ENCODE measurements around the gene CORO2B. TPM values are rescaled to one million over a fixed set of nuclear protein-coding genes. Genes with fewer than 3 reads are reported as not detected.

CORO2B gene
- total and polyA plus RNA-seq, 2 of the 4 experiments (the other 2 are of a cell fraction) = 9.3 to 39.3 TPM

GRCh38 chr15:68711406-68711805 lies 132.6 kb downstream of the CORO2B start:
- Histone ChIP-seq H3K18ac (ENCODE audit: low read depth, low read length) (no peak overlapping the region), H3K9ac (ENCODE audit: low read depth, low read length) (no peak overlapping the region), H2AK9ac (replicated peaks; ENCODE audit: low read depth, low read length, poor library complexity) (no peak overlapping the region), H2AFZ (replicated peaks; ENCODE audit: low read length, poor library complexity) (no peak overlapping the region), H2BK15ac (ENCODE audit: low read depth, low read length) (no peak overlapping the region), H4K20me1 (ENCODE audit: insufficient read depth, low read length) (no peaks in the 10 kb centered on the region), H4K5ac (ENCODE audit: low read depth, low read length) (no peak overlapping the region), H4K91ac (ENCODE audit: insufficient read depth, low read depth, low read length) (no peak overlapping the region), H3K79me1 (ENCODE audit: low read depth in 1 of 2, low read length in 2 of 2) (no peaks in the 10 kb centered on the region), H3K36me3 (ENCODE audit: control insufficient read depth, insufficient read depth, low read length) (peaks cover 12% of the 10 kb centered on the region), H3K14ac (replicated peaks; ENCODE audit: low read depth, low read length) (no peak overlapping the region), H3K4me3 (ENCODE audit: insufficient read depth, low read depth, low read length) (no peak overlapping the region), H3K4ac (ENCODE audit: low read depth, low read length) (no peak overlapping the region), H3K4me2 (ENCODE audit: low read depth, low read length) (no peak overlapping the region), H2BK120ac (ENCODE audit: low read depth, low read length) (no peak overlapping the region), H4K8ac (ENCODE audit: low read depth in 2 of 2, low read length in 2 of 2) (no peak overlapping the region), H3K9me3 (ENCODE audit: control insufficient read depth, insufficient read depth, low read length) (no peaks in the 10 kb centered on the region), H3K27me3 (ENCODE audit: control insufficient read depth, insufficient read depth, low read length) (no peaks in the 10 kb centered on the region), H2AK5ac (ENCODE audit: low read depth, low read length) (no peak overlapping the region), H3K56ac (ENCODE audit: extremely low read depth, insufficient read depth, low read length) (no peak overlapping the region), H2BK5ac (ENCODE audit: low read depth, low read length, poor library complexity, severe bottlenecking) (no peak overlapping the region), H3K23ac (ENCODE audit: low read depth, low read length) (no peak overlapping the region), H3K27ac (ENCODE audit: insufficient read depth, low read length) (no peak overlapping the region), H3K9me1 (ENCODE audit: insufficient read depth, low read length) (no peaks in the 10 kb centered on the region), H2BK20ac (ENCODE audit: low read depth, low read length) (no peak overlapping the region), H3K4me1 (ENCODE audit: control insufficient read depth, insufficient read depth, low read length) (no peaks in the 10 kb centered on the region)
- in situ Hi-C loops (cut with MboI; ENCODE audit: low sequenced_read_pairs) (no loop called here), intact Hi-C loops (cut with micrococcal nuclease) (no loop called here), dilution Hi-C loops (cut with HindIII; ENCODE audit: low sequenced_read_pairs, unreplicated experiment) (no loop called here)
- no peak for DNase-seq
- no TSS peak for BruUV-seq (replicated peaks)
- ChIA-PET POLR2A (ENCODE audit: unreplicated experiment) (no interaction called here), CTCF (no interaction called here)
- no peak for TF ChIP-seq POLR2A (IDR thresholded peaks at IDR 0.05; ENCODE audit: low read depth, low read length)
- TF ChIP-seq RFX5 (IDR thresholded peaks at IDR 0.05; ENCODE audit: low read depth, low read length) = no peak
- TF ChIP-seq CTCF (conservative IDR thresholded peaks at IDR 0.05; ENCODE audit: low read depth, low read length) = no peak
- no peak for TF ChIP-seq MXI1 (IDR thresholded peaks at IDR 0.05; ENCODE audit: borderline replicate concordance, low read depth, low read length)
- no peak for TF ChIP-seq MAFK (IDR thresholded peaks at IDR 0.05; ENCODE audit: low read depth, low read length)
- TF ChIP-seq BHLHE40 (IDR thresholded peaks at IDR 0.05; ENCODE audit: low read depth, low read length) = no peak
- no peak for TF ChIP-seq RCOR1 (IDR thresholded peaks at IDR 0.05; ENCODE audit: insufficient replicate concordance, low read length)
- no peak for TF ChIP-seq NFE2L2 (IDR thresholded peaks at IDR 0.05; ENCODE audit: low read depth, low read length)
- TF ChIP-seq ELK1 (IDR thresholded peaks at IDR 0.05; ENCODE audit: borderline replicate concordance, low read depth, low read length) = no peak
- no peak for TF ChIP-seq RAD21 (IDR thresholded peaks at IDR 0.05; ENCODE audit: low read length)
- 100% methylated on average over 6 of the region's 10 CpGs; no CpG with 5 or more reads in 1 of the 2 experiments for WGBS, 2 experiments (ENCODE audit: extremely low coverage in 2 of 2, insufficient read length in 1 of 2)
- no peak for ATAC-seq (ENCODE audit: low read depth)
